Measurements from ENCODE around the gene RBBP8NL. TPM values are rescaled to one million over a fixed set of nuclear protein-coding genes. Genes with fewer than 3 reads are reported as not detected.
A peak's percentile ranks its signal among the peaks of the same experiment; 100 is the strongest.

Gene RBBP8NL
- total RNA-seq, 1 experiment from 2014 or later, result 1.5 TPM

- no peak for DNase-seq (ENCODE audit: low spot score)
- Mint-ChIP-seq H3K36me3 (no peaks in the 10 kb centered on the region), H3K4me1 (peaks cover 7% of the 10 kb centered on the region; the same call in 1 of the 2 replicates), H3K27ac (peak overlapping the region; percentile 6; the same call in 1 of the 2 replicates), H3K27me3 (ENCODE audit: low read depth) (peaks cover 32% of the 10 kb centered on the region), H3K4me3 (no peak overlapping the region), H3K9me3 (no peaks in the 10 kb centered on the region)
- ChIA-PET CTCF (interaction anchor here (0.7 to 1.1 kb wide), 4 partner anchors 30 to 147 kb away, joined by 3 to 6 read pairs (median 4); no protein-coding TSS in a partner anchor), POLR2A (no interaction called here)
- ATAC-seq, result no peak
- no peak for TF ChIP-seq JAZF1 (CRISPR knock-in tag; IDR thresholded peaks at IDR 0.05)
- no peak for TF ChIP-seq E2F5 (CRISPR knock-in tag; IDR thresholded peaks at IDR 0.05)
- TF ChIP-seq CDX4 (CRISPR knock-in tag; IDR thresholded peaks at IDR 0.05; ENCODE audit: borderline replicate concordance), result no peak
- TF ChIP-seq AFF4 (CRISPR knock-in tag; IDR thresholded peaks at IDR 0.05; ENCODE audit: borderline replicate concordance), result no peak
- TF ChIP-seq SMAD4 (CRISPR knock-in tag; IDR thresholded peaks at IDR 0.05), result no peak
- TF ChIP-seq ATF6 (CRISPR knock-in tag; IDR thresholded peaks at IDR 0.05), result no peak
- TF ChIP-seq ZBTB43 (CRISPR knock-in tag; IDR thresholded peaks at IDR 0.05), result no peak
- no peak for TF ChIP-seq ERG (CRISPR knock-in tag; IDR thresholded peaks at IDR 0.05)
- no peak for TF ChIP-seq ZNF121 (CRISPR knock-in tag; IDR thresholded peaks at IDR 0.05)
- no peak for TF ChIP-seq E2F1 (CRISPR knock-in tag; IDR thresholded peaks at IDR 0.05)
These were observed 43.1 kb upstream of the RBBP8NL start for GRCh38 chr20:62470459-62470858.

- ATAC-seq (no peak), DNase-seq (ENCODE audit: low spot score) (no peak)
- Mint-ChIP-seq H3K36me3 (no peaks in the 10 kb centered on the region), H3K9me3 (no peaks in the 10 kb centered on the region), H3K4me1 (peaks cover 7% of the 10 kb centered on the region; the same call in 1 of the 2 replicates), H3K27ac (peak overlapping the region; percentile 6; the same call in 1 of the 2 replicates), H3K27me3 (ENCODE audit: low read depth) (peaks cover 28% of the 10 kb centered on the region), H3K4me3 (no peak overlapping the region)
- CTCF ChIA-PET, result interaction anchor here (1.1 kb wide), 1 partner anchor 81 kb away, joined by 6 read pairs; no protein-coding TSS in a partner anchor
- POLR2A ChIA-PET, result no interaction called here
- no peak for TF ChIP-seq PRDM15 (CRISPR knock-in tag; IDR thresholded peaks at IDR 0.05)
- TF ChIP-seq USF1 (CRISPR knock-in tag; IDR thresholded peaks at IDR 0.05), result no peak
- no peak for TF ChIP-seq AFF4 (CRISPR knock-in tag; IDR thresholded peaks at IDR 0.05; ENCODE audit: borderline replicate concordance)
- no peak for TF ChIP-seq SMAD4 (CRISPR knock-in tag; IDR thresholded peaks at IDR 0.05)
- TF ChIP-seq NR1H2 (CRISPR knock-in tag; IDR thresholded peaks at IDR 0.05), result no peak
These were observed 42.7 kb upstream of the RBBP8NL start for GRCh38 chr20:62470001-62470400.

All from WTC11 (cell line).